ENCODE data around the gene SLCO2A1. TPM values are rescaled to one million over a fixed set of nuclear protein-coding genes. Genes with fewer than 3 reads are reported as not detected.

SLCO2A1 gene
- total RNA-seq, 1 donor from 2014 or later, result 0.52 TPM

DNA sequence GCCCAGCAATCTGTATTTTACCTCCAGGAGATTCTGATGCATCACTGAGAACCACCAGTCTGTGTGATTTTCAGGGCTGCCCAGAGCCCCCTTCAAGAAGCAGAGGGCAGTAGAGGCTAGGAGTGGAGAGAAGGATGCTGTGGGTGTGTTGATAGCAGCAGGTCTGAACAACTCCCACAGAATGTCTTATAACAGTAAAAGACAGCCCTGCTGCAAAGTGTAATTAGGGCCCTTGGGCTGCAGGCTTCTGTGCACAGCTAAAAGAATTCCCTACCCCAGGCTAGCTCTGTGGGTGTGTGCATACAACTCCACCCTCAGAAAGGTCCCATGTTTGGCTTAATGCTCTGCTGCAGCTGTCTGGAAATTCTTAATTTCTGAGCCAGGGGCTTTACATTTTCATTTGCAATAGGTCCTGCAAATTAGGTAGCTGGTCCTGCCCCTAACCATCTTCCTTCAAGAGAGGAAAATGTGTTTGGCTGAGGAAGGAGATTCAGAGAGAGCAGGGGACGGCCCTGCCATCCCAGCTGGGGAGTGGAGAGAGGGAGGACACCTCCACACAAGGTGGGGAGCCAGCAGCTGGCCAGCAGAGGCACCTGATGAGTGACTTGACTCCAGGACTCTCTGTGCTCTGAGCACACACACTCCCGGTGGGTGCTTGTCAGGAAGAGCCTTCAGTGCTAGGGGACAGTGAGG lies 90.8 kb downstream of the SLCO2A1 start:
- no peaks in the 10 kb centered on the region for H3K9me3 ChIP-seq (ENCODE audit: control insufficient read depth in 3 of 3, low read length in 3 of 3)
- H3K4me3 ChIP-seq (ENCODE audit: low read length in 3 of 3), result no peak overlapping the region
- no peaks in the 10 kb centered on the region for H3K36me3 ChIP-seq (ENCODE audit: control insufficient read depth in 3 of 3, insufficient read depth in 3 of 3, low read length in 3 of 3)
- no peak overlapping the region for H3K9ac ChIP-seq (ENCODE audit: low read depth in 1 of 3, low read length in 3 of 3)
- no peak overlapping the region for H3K27ac ChIP-seq (ENCODE audit: low read depth, low read length)
- H3K4me1 ChIP-seq (ENCODE audit: control insufficient read depth in 3 of 3, insufficient read depth in 3 of 3, low read length in 3 of 3), result peaks cover 9 to 21% (median 16%) of the 10 kb centered on the region in 3 donors
- H3K27me3 ChIP-seq (ENCODE audit: control insufficient read depth in 3 of 3, insufficient read depth in 3 of 3, low read length in 3 of 3), result no peaks in the 10 kb centered on the region

DNA sequence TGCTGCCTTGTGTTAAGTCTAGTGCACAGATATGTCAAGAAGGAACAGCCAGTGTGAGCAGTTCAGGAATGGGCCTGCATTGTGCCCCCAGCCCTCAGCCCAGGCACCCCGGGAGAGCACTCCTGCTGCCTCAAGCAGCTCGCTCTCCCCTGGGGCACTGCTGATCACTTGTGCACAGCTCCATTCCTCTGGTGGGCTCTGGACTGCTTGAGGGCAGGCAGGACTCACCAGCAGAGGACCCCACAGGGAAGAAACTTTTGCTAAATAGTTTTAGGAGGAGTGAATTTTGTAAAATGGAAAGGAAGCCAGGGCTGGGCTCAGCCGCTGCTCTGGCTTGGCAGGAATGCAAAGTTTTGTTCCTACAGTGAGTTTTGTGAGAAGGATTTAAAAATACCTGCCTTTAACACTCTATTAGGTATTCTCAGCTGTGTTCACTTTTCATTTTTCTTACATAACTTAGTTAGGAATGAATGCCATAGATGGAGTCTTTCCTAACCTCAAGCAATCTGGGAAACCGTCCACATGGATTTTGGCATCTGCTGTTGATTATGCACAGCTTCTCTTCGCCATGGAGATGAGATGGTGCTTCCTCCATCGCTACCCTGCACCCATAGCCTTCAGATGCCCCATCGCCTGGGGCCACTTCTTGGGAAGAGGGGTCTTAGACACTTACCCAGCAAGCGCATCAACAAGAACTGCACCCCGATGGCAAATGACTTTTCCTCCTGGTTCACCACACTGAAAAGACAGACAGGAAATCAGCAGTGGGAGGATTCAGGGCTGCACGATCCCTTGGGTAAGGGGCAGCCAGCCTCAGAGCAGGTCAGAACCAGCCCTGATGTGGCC lies 91.7 kb downstream of the SLCO2A1 start:
- Histone ChIP-seq H3K4me3 (ENCODE audit: low read length in 3 of 3) (no peak overlapping the region), H3K9ac (ENCODE audit: low read depth in 1 of 3, low read length in 3 of 3) (no peak overlapping the region), H3K27me3 (ENCODE audit: control insufficient read depth in 3 of 3, insufficient read depth in 3 of 3, low read length in 3 of 3) (no peaks in the 10 kb centered on the region), H3K27ac (ENCODE audit: low read depth, low read length) (no peak overlapping the region), H3K9me3 (ENCODE audit: control insufficient read depth in 3 of 3, low read length in 3 of 3) (no peaks in the 10 kb centered on the region), H3K36me3 (ENCODE audit: control insufficient read depth in 3 of 3, insufficient read depth in 3 of 3, low read length in 3 of 3) (no peaks in the 10 kb centered on the region), H3K4me1 (ENCODE audit: control insufficient read depth in 3 of 3, insufficient read depth in 3 of 3, low read length in 3 of 3) (peaks cover 5 to 14% (median 12%) of the 10 kb centered on the region in 3 donors)

GRCh38 chr3:133937061-133937686 lies 92.6 kb downstream of the SLCO2A1 start:
- H3K27me3 ChIP-seq (ENCODE audit: control insufficient read depth in 3 of 3, insufficient read depth in 3 of 3, low read length in 3 of 3), result no peaks in the 10 kb centered on the region

DNA sequence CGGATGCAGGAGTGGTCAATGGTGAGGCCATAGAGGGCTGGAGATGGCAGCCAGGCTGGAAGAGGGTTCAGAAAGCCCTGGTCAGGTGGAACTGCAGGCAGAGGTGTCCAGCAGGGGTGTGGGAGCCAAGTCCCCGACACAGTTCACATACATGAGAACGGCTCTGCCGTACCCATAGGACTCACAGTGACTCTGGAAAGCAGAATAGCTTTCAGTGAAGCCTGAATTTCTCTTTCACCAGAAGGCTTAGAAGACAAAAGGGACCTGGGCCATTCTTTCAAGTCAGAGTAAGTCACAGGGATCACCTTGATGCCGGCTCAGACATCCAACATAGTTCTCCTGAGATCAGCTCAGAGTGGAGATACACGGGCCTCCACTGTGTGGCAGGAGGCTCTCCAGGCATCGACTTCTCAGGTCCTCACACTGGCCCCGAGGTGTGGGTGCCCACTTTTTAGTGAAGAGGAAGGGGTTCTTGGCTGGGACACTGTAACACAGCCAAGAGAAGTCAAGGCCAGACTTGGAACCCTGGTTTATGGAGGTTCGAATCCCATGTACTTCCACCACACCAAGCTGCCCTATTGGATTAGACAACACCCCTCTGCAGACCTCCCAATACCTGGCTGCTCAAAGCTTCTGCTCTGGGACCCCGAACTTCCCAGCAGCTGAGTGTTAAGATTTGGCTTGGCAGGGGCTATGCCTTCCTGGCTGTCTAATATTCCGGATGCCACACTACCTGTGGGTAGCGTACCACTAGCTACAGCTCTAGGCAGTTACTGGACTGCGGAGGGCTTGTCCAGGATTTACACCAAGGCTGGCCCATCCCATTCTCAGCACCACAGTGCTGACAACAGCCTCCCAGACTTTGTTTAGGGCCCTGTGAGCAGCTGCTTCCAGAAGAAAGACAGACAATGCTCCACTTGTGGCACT lies 93.6 kb downstream of the SLCO2A1 start:
- Histone ChIP-seq H3K36me3 (ENCODE audit: control insufficient read depth in 3 of 3, insufficient read depth in 3 of 3, low read length in 3 of 3) (no peaks in the 10 kb centered on the region), H3K4me3 (ENCODE audit: low read length in 3 of 3) (no peak overlapping the region), H3K27me3 (ENCODE audit: control insufficient read depth in 3 of 3, insufficient read depth in 3 of 3, low read length in 3 of 3) (no peaks in the 10 kb centered on the region), H3K9ac (ENCODE audit: low read depth in 1 of 3, low read length in 3 of 3) (no peak overlapping the region), H3K27ac (ENCODE audit: low read depth, low read length) (no peak overlapping the region), H3K9me3 (ENCODE audit: control insufficient read depth in 3 of 3, low read length in 3 of 3) (no peaks in the 10 kb centered on the region), H3K4me1 (ENCODE audit: control insufficient read depth in 3 of 3, insufficient read depth in 3 of 3, low read length in 3 of 3) (peaks cover 0 to 2% (median 0%) of the 10 kb centered on the region in 3 donors)

More at GRCh38 chr3:133937061-133937686, 92.6 kb downstream of the SLCO2A1 start:
- H3K27ac ChIP-seq (ENCODE audit: low read depth, low read length), result no peak overlapping the region
- H3K4me1 ChIP-seq (ENCODE audit: control insufficient read depth in 3 of 3, insufficient read depth in 3 of 3, low read length in 3 of 3), result peaks cover 5 to 11% (median 7%) of the 10 kb centered on the region in 3 donors
- no peaks in the 10 kb centered on the region for H3K9me3 ChIP-seq (ENCODE audit: control insufficient read depth in 3 of 3, low read length in 3 of 3)
- H3K4me3 ChIP-seq (ENCODE audit: low read length in 3 of 3), result no peak overlapping the region
- no peak overlapping the region for H3K9ac ChIP-seq (ENCODE audit: low read depth in 1 of 3, low read length in 3 of 3)
- no peaks in the 10 kb centered on the region for H3K36me3 ChIP-seq (ENCODE audit: control insufficient read depth in 3 of 3, insufficient read depth in 3 of 3, low read length in 3 of 3)

DNA sequence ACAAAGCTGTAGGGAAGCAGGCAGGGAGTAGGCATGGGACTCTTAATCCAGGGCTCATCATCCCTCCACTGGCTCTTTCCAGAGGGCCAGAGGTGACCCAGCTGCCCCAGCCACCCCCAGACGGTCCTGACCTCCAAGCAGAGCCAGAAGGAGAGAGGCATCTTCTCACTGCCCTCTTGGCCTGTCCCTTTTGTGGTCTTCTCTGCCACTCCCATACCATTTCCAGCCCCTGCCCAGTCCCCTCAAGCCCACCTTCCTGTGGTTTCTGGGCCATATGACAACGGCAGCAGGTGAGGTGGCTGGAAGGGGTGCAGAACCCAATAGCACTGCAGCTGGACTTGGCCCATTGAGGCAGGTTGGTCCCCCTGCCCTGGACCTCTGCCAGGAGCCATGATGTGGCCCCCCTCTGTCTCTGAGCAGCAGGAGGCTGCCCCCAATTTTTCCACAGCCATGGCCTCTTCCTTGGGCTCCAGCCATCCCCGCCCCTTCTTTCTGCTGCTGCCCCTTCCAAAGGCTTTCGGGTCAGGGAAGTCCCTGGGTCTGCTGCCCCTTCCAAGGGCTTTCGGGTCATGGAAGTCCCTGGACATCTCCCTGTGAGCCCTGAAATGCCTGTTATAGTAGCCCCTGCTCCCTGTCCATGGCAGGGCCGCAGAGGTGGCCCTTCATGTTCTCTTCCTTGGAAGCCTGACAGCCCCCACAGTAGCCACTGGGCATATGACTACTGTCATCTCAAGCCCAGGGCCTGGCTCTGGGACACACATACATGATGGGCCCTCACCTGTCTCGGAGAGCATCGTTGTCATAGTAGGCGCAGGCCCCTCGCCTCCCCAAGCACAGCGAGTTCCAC lies 94.5 kb downstream of the SLCO2A1 start:
- Histone ChIP-seq H3K36me3 (ENCODE audit: control insufficient read depth in 3 of 3, insufficient read depth in 3 of 3, low read length in 3 of 3) (no peaks in the 10 kb centered on the region), H3K27me3 (ENCODE audit: control insufficient read depth in 3 of 3, insufficient read depth in 3 of 3, low read length in 3 of 3) (no peaks in the 10 kb centered on the region), H3K4me1 (ENCODE audit: control insufficient read depth in 3 of 3, insufficient read depth in 3 of 3, low read length in 3 of 3) (no peaks in the 10 kb centered on the region), H3K9ac (ENCODE audit: low read depth in 1 of 3, low read length in 3 of 3) (no peak overlapping the region), H3K27ac (ENCODE audit: low read depth, low read length) (no peak overlapping the region), H3K4me3 (ENCODE audit: low read length in 3 of 3) (no peak overlapping the region), H3K9me3 (ENCODE audit: control insufficient read depth in 3 of 3, low read length in 3 of 3) (no peaks in the 10 kb centered on the region)

DNA sequence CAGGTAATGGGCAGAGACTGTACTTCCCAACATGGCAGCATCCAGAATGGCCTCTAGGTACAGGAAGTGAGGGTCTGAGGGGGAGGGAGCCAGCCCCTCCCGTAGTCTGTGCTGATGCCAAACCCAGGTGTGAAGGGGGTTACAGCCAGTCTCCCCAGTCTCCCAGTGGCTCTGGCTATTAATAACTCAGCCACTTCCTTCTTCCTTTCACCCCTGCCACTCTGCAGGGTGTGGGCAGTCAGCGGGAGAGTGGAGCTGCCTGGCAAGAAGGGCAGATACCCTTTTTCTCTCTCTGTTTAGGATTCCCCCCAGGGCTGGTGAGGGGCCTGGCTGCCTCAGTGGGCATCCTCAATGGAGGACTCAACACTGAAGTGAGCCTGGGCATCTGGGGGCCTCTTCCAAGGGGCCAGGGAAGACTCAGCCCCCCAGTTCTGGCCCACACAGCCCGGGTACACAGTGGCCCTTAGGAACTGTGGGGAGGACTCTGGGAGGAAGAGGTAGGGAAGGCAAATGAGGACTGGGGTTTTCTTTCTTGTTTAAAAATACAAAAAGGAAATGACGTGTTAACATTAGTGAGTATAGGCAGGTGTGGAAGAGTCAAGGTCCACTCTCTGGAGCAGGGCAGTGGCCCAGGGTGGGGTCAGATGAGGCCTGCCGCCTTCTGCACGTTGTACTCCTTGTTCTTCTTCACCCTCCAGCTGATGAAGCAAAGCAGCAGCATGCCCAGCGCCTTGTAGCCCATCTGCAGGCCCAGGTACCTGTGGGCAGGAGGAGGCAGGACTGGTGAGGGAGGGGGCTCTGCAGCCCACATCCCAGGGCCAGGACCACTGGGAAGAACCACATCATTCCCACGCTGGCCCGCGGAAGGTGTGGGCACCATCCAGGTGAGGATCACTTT lies 95.4 kb downstream of the SLCO2A1 start:
- no peak overlapping the region for H3K9ac ChIP-seq (ENCODE audit: low read depth in 1 of 3, low read length in 3 of 3)
- H3K27me3 ChIP-seq (ENCODE audit: control insufficient read depth in 3 of 3, insufficient read depth in 3 of 3, low read length in 3 of 3), result peaks cover 0 to under 1% (median 0%) of the 10 kb centered on the region in 3 donors
- H3K36me3 ChIP-seq (ENCODE audit: control insufficient read depth in 3 of 3, insufficient read depth in 3 of 3, low read length in 3 of 3), result no peaks in the 10 kb centered on the region
- no peaks in the 10 kb centered on the region for H3K9me3 ChIP-seq (ENCODE audit: control insufficient read depth in 3 of 3, low read length in 3 of 3)
- no peaks in the 10 kb centered on the region for H3K4me1 ChIP-seq (ENCODE audit: control insufficient read depth in 3 of 3, insufficient read depth in 3 of 3, low read length in 3 of 3)
- no peak overlapping the region for H3K4me3 ChIP-seq (ENCODE audit: low read length in 3 of 3)
- no peak overlapping the region for H3K27ac ChIP-seq (ENCODE audit: low read depth, low read length)

DNA sequence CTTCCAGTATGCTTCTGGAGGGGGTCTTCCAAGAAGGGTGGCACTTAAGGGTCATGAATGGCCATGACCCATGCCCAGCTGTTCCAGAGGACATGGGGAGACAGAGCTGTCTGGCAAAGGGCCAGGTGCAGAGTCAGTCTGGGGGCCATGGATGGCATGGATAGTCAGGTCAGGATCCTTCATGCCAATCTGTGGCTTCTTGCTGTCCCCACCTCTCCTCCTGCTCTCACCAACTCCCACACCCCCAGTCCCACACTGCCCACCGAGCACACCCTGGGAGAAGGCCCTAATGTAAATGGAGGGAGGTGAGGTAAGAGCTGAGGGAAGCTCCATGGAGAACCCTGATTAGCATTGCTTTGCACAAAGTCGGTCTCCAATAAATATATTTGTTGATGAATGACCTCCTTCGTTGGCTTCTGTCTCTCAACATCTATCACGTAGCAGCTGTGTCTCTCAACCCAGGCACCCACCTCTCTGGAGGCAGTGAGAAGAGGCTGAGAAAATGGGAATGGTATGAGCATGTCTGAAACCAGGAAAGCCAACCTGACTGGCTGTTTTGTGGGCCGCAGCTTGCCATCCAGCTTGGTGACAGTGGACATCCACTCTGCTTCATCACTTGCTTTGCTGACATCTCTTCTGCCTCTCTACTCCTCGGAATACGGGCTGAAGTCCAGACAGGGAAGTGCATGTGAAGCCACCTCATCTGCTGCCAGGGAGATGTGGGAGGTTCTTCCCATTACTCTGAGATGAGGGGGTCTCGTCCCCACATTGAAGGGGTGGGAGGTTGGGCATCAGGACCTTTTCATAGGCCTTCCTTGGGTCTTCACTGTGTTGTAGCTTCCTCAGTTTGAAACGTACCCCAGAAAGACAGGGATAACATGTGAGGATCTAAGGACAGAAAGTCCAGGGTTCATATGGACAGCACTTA lies 96.4 kb downstream of the SLCO2A1 start:
- Histone ChIP-seq H3K27me3 (ENCODE audit: control insufficient read depth in 3 of 3, insufficient read depth in 3 of 3, low read length in 3 of 3) (peaks cover 5 to 9% (median 9%) of the 10 kb centered on the region in 3 donors), H3K9ac (ENCODE audit: low read depth in 1 of 3, low read length in 3 of 3) (no peak overlapping the region), H3K9me3 (ENCODE audit: control insufficient read depth in 3 of 3, low read length in 3 of 3) (no peaks in the 10 kb centered on the region), H3K36me3 (ENCODE audit: control insufficient read depth in 3 of 3, insufficient read depth in 3 of 3, low read length in 3 of 3) (no peaks in the 10 kb centered on the region), H3K4me3 (ENCODE audit: low read length in 3 of 3) (no peak overlapping the region), H3K27ac (ENCODE audit: low read depth, low read length) (no peak overlapping the region), H3K4me1 (ENCODE audit: control insufficient read depth in 3 of 3, insufficient read depth in 3 of 3, low read length in 3 of 3) (no peaks in the 10 kb centered on the region)

GRCh38 chr3:133932009-133932408 lies 97.7 kb downstream of the SLCO2A1 start:
- Histone ChIP-seq H3K27ac (ENCODE audit: low read depth, low read length) (no peak overlapping the region), H3K9me3 (ENCODE audit: control insufficient read depth in 3 of 3, low read length in 3 of 3) (no peaks in the 10 kb centered on the region), H3K4me3 (ENCODE audit: low read length in 3 of 3) (no peak overlapping the region), H3K36me3 (ENCODE audit: control insufficient read depth in 3 of 3, insufficient read depth in 3 of 3, low read length in 3 of 3) (no peaks in the 10 kb centered on the region), H3K9ac (ENCODE audit: low read depth in 1 of 3, low read length in 3 of 3) (no peak overlapping the region), H3K4me1 (ENCODE audit: control insufficient read depth in 3 of 3, insufficient read depth in 3 of 3, low read length in 3 of 3) (peaks cover 3 to 5% (median 4%) of the 10 kb centered on the region in 3 donors), H3K27me3 (ENCODE audit: control insufficient read depth in 3 of 3, insufficient read depth in 3 of 3, low read length in 3 of 3) (peaks cover 5 to 11% (median 10%) of the 10 kb centered on the region in 3 donors)
